GM13977 (cell line): ENCODE results near the gene KIFC3.
A peak's percentile ranks its signal among the peaks of the same experiment; 100 is the strongest.
"Not testable (repeated sequence)": the region's sequence is repeated elsewhere in the genome, so short reads cannot be mapped to it uniquely, and the experiment has no call there.

Experiments used
- DNase-seq: peaks from one replicate; pipeline ENCODE4 v3.0.0; 2012; ENCODE audit warnings: low spot score
- CTCF ChIP-seq: IDR thresholded peaks from 2 replicates; pipeline ENCODE4 v1.5.1; 2012; ENCODE audit warnings: mild to moderate bottlenecking, control low read depth; ENCODE audit not compliant: insufficient read depth; ENCODE audit errors: extremely low read depth, missing control alignments
- in situ Hi-C: fragments of 300-500 bp; cut with MboI; formaldehyde crosslinking; loops from one replicate; pipeline ENCODE4 v1.12.0; 2022; ENCODE audit warnings: low sequenced_read_pairs, low pct_unique_long_range_greater_than_20kb, mixed read lengths, inconsistent platforms; ENCODE audit not compliant: unreplicated experiment

Gene KIFC3

DNA sequence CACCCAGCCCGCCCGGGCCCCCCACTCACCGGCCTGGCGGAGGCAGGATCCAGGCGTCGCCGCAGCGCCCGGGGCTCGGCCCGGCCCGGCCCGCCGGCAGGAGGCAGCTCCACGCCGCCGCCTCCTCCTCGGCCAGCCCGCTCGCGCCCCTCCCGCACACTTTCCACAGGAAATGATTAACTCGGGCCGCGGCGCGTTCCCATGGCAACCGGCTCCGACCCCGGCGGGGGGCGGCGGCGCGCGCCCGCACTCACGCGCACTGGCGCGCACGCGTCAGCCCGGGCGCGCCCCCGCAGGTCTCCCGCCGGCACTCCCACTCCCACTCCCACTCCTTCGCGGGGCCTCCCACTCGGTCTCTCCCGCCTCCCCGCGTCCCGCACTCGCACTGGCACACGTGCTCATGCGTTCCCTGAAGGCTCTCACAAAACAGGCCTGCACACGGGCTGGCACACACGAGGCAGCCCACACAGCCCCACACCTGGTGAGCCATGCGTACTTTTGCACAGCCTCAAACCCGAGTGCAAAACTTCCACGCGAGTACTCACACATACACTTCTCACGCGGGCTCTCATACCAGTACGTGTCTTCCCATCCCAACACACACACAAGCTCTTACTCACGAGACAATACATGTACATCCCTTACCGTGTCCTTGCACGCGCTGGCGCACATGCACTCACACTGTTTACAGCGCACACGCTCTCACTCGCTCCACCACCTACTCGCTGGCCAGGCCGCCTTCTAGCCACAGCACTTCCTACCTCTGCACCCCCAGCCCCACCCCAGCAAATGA lies at the start of gene KIFC3:
Gene KIFC3 (minus strand): TSS at position 151 of the 793 bp plus-strand sequence. CDS start 4,248 bp downstream, outside the sequence.
- in situ Hi-C loops, result no loop called here
- peak; percentile 71 for DNase-seq
- TF ChIP-seq CTCF, result peak; percentile 33

- DNase-seq, result no peak
- no peak for TF ChIP-seq CTCF
- in situ Hi-C loops, result no loop called here
These were observed 45.9 kb upstream of the KIFC3 start for GRCh38 chr16:57848181-57848580.

DNA sequence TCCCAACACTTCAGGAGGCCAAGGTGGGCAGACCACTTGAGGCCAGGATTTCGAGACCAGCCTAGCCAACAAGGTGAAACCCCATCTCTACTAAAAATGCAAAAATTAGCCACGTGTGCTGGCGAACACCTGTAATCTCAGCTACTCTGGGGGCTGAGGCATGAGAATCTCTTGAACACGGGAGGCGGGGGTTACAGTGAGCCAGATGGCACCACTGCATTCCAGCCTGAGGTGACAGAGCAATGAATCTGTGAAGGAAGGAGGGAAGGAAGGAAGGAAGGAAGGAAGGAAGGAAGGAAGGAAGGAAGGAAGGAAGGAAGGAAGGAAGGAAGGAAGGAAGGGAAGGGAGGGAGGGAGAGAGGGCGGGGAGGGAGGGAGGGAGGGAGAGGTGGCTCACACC lies 44.6 kb upstream of the KIFC3 start:
- DNase-seq, in situ Hi-C loops: not testable (repeated sequence)

DNA sequence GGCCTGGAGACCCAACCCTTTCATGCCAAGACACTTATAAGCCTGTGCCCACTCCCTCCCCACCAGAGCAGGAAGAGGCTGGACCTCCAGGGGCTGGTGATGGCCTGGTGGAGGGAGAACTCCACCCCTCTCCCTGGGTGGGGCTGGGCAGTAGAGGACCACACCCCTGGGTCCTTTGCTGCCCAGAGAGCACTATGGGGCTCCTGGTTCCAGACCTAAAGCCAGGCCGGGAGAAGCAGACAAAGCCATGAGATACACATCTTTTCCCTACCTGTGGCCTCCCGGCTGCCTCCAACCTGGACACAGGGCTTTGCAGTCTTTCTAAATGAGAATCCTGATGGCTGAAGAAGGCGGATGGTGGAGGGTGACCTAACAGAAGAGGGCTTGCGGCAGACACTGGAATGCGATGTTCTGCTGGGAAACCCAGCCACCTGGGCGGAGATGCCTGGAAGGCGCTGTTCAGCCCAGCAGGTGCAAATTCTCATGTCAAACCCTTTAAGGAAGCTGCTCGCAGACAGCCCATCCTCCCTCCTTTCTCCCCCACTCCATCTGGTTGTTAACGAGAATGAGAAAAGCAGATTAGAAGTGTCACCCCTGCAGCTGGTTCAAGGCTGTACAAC lies 43.9 kb upstream of the KIFC3 start:
- in situ Hi-C loops, result no loop called here

DNA sequence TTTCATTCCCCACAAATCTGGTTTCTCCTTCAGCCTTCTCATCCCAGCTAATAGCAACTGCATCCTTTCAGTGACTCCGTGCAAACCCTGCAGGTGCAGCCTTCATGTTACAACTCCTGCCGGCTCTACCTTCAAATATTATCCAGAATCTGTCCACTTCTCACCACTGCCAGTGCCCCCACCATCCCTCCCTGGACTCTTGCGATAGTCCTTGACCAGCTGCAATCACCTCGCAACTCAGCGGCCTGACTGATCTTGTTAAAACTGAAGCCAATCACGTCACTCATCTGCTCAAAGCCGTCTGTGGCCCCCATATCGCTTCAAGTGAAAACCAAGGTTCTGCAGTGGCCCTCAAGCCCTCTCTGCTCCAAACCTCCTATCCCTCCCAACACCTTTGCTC lies 42.8 kb upstream of the KIFC3 start:
- DNase-seq, result no peak
- in situ Hi-C loops, result no loop called here
- TF ChIP-seq CTCF, result no peak

More for the DNA sequence above, 43.9 kb upstream of the KIFC3 start:
- DNase-seq, result no peak
- TF ChIP-seq CTCF, result no peak

- DNase-seq, result no peak
- in situ Hi-C loops, result no loop called here
- TF ChIP-seq CTCF, result no peak
These were observed 42.2 kb upstream of the KIFC3 start for GRCh38 chr16:57844416-57845030.

DNA sequence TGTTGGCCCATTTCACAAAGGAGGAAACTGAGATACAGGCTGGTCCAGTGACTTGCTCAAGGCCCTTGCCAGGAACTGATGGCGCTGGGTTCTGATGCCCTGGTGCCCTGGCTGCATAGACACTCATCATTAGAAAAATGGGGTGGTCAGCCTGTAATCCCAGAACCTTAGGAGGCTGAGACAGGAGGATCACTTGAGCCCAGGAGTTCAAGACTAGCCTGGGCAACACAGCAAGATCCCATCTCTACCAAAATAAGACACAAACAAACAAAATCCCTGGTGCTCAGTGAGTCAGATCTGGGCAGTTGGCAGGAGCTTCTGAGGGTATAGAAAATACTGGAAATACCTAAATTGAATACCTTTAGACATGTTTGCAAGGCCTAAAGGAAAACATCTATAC lies 41.1 kb upstream of the KIFC3 start:
- DNase-seq, result no peak
- TF ChIP-seq CTCF, result no peak
- in situ Hi-C loops, result no loop called here
